HG03159 (cell line): ENCODE measurements around the gene ATP7A.
"Not testable (repeated sequence)": the region's sequence is repeated elsewhere in the genome, so short reads cannot be mapped to it uniquely, and the experiment has no call there.

Source experiments
- ATAC-seq: cut with Tn5 transposase; IDR thresholded peaks from one replicate; pipeline ENCODE4 v1.9.1; 2021; ENCODE audit warnings: mild to moderate bottlenecking, moderate library complexity; ENCODE audit not compliant: unreplicated experiment

Gene ATP7A

DNA sequence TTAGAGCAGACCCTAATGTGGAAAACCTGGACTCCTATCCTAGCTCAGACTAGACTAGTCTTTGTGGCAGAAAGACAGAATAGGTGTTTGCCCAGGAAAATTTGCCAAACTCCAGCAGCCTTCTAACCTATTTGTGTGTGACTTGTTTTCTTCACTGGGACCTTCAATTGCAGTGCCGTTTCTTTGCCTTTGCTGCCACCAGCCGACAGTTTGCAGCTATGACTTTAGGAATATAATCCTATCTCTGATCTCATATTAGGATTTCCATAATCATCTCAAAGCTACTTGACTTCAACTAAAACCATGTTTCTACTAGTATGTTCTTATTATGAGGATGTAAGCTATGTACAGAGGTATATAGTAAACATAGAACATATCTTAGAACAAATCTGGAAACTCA lies 119.2 kb downstream of the ATP7A start:
- no peak for ATAC-seq

DNA sequence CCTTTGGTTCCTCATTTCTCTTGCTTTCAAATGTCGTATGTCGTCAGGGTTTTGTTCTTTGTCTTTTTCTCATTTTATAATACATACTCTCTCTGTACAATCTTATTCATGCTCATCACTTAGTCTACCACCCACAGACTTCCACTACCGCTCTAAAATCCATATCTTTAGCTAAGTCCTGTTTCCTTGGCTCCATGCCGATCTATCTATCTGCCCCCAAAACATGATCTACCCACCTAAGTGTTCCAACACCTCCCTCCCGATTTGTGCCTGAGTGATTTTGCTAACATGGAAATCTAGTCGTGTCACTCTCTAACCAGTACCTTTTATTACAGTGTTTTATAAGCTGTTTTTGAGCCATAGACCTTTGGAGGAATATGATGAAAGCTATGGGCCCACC lies 124.6 kb downstream of the ATP7A start:
- no peak for ATAC-seq

DNA sequence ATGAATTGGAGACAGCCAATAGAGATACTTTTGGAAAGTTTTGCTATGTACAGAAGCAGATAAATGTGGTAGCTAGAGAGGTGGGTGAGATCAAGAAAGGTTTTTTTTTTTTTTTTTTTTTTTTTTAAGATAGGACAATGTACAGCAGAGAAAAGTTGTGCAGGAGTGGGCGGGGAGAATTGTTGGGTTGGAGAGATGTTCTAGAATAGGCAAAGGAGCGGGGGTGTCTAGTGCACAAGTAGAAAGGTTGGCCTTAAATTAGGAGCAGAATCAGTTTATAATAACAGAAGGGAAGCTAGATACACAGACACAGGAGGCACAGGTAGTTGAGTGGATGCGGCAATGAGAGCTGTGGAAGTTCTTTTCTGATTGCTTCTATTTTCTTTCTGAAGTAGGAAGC lies 127.4 kb downstream of the ATP7A start:
- ATAC-seq = no peak

DNA sequence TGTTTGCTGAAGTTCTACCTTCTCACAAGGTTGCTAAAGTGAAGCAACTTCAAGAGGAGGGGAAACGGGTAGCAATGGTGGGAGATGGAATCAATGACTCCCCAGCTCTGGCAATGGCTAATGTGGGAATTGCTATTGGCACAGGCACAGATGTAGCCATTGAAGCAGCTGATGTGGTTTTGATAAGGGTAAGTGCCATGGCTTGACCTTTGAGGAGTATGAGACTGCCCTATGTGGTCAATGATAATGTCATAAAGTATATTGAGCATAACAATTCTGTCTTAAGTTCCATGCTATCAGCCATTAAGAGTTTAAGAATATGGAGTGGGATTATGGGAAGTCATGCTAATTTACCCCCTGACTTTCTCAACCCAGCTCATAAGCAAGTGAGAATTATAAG lies 132.1 kb downstream of the ATP7A start:
- ATAC-seq = no peak

DNA sequence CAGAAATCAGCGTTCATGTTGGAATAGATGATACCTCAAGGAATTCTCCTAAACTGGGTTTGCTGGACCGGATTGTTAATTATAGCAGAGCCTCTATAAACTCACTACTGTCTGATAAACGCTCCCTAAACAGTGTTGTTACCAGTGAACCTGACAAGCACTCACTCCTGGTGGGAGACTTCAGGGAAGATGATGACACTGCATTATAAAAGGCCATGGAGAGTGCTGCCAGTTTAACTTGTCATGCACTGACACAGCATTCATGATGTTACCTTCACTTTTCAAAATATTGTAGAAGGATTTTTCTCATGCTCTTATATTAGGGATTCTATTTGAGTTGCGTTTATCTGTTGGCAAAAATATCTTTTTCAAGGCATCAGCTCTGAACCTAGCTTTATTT lies 135.9 kb downstream of the ATP7A start:
- ATAC-seq = no peak

DNA sequence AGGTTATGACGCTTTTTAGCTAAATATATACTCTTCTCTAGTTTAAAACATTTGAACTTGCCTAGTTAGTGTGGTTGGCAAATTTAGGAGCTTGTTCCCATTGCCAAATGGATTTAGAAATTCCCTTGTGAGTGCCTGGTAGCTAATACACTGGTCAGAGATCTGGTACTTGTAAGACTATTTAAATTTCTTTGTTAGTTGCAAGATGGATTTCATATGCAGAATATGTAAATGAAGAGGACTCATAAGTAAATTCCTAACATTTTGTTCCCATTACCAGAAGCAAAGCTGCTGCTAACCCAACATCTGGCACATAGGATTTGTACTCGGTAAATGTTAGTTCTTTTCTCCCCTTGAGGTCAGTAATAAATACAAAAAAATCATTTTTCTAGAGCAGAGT lies 137.6 kb downstream of the ATP7A start:
- ATAC-seq = no peak

DNA sequence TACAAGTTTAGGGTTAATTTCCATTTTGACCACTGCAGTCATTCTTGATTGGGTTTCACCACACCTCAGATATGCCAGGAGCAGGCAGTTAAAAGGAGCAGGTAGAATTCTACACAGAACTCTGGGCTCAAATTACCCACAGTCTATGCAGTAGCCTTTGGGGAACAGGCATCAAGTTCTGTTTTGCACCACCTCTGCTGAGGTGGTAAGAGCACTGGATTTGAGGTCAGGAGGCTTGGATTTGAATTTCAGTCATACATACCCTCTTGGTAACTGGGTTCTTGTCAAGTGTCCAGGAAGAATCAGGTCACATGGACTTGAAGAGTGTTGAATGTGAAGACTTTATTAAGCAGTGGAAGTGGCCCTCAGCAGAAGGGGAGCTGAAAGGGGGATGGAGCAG lies 153.2 kb downstream of the ATP7A start:
- ATAC-seq = no peak

DNA sequence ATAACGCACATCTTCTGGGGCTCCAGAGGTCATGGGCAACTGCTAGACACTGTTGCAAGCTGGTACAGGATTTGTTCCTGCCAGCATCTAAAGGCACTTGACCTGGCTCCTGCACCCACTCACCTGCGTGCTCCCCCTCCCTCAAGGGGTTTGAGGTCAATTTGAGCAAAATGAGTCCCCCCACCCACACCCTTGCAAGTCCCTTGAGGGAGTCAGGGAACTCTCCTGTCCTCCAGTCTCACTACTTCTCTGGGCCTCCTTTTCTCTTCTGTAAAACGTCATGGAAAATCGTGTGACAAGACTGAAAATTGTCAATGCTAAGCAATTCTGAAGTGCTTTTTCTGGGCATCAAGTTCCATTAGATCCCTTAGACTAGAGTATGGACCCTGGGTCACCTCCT lies 153.7 kb downstream of the ATP7A start:
- no peak for ATAC-seq

DNA sequence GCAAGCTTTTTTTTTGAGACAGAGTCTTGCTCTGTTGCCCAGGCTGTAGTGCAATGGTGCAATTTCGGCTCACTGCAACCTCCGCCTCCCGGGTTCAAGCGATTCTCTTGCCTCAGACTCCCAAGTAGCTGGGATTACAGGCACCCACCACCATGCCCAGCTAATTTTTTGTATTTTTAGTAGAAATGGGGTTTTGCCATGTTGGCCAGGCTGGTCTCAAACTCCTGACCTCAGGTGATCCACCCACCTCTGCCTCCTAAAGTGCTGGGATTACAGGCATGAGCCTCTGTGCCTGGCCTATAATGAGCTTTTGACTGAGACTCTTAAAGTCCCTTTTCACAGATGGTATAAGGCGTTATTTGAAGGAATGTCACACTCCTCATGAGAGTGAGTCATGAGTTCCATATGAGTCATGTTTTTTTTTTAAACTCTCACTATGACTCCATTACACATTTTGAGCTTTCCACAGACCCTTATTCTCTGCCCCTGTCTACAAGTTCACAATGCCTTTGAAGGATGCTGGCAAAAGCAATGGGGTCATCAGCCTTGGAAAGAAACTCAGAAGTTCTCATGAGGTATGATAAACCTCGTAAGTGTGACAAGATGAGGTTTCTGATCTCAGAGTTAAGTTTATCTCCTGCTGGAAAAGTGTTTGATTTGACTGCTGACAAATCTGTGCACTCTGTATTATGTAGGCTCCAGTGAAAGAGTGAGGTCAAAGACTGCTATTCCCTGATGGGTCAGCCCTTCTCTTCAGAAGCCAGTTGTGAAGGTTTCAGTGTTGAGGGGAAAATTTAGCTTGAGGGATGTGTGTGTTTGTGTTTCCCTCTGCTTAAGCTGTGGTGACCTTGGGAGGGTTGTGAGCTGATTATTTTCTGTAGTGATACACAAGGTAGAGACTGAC lies 154.5 kb downstream of the ATP7A start:
- peak; percentile 83 for ATAC-seq

DNA sequence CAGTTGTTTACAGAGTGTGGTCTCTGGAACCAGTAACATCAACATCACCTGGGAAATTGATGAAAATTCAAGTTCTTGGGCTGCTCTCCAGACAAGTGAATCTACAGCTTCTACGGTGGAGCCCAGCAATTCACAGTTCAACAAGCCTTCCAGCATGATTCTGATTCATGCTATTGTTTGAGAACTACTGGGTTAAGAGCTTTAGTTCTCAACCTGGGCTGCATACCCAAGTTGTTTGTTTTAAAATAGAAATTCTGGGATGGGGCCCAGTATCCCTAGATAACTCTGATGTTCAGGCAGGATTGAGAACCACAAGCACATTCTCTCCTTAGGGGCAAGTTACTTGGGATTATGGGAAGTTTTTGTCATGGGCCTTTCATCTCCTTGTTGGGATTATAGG lies 155.6 kb downstream of the ATP7A start:
- no peak for ATAC-seq

DNA sequence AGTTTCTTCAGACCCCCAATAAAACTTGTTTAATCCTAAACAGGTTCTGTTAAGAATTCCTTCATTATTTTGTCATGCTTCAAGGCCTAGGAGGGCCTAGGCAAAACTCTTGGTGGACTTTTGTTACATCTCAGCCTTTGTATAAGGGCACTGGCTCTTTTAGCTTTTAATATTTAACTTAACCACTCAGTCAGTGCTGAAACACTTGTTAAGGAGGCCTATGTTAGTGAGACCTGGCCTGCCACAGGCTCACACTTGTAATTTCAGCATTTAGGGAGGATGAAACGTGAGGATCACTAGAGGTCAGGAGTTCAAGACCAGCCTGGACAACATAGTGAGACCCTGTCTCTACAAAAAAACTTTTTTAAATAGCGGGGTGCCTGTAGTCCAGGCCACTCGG lies 160.8 kb downstream of the ATP7A start:
- ATAC-seq = no peak

DNA sequence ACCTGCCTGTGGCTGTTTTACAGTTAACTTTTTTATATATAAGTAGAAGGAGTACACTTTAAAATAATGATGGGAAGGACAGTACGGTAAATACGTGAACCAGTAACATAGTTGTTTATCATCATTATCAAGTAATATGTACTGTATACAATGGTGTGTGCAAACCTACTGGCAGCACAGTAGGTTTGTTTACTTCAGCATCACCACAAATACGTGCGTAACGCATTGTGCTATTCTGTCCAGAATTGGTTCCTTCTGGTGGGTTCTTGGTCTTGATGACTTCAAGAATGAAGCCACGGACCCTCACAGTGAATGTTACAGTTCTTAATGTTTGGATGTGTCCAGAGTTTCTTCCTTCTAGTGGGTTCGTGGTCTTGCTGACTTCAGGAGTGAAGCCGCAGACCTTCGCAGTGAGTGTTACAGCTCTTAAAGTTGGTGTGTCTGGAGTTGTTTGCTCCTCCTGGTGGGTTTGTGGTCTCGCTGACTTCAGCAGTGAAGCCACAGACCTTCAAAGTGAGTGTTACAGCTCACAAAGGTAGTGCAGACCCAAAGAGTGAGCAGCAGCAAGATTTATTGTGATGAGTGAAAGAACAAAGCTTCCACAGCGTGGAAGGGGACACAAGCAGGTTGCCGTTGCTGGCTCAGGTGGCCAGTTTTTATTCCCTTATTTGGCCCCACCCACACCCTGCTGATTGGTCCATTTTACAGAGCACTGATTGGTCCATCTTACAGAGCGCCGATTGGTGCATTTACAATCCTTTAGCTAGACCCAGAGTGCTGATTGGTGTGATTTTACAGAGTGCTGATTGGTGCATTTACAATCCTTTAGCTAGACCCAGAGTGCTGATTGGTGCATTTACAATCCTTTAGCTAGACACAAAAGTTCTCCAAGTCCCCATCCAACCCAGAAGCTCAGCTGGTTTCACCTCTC lies 162.9 kb downstream of the ATP7A start:
- ATAC-seq = not testable (repeated sequence)

DNA sequence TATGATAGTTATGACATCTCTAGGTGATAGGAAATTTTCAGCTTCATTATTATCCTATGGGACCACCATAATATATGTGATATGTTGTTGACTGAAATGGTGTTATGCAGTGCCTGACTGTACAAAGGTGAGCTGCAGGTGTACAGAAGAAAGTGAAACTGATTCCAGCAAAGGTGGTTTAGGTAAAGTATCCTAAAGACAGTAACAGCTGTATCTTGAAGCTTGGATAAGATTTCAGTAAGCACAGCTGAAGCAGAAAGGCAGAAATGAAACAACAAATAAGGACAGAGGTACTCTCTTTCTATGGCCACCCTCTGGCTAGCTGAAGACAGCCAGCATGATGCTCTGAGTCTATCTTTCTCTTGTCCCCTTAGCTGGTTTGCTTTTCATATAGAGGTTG lies 163.6 kb downstream of the ATP7A start:
- ATAC-seq = no peak

DNA sequence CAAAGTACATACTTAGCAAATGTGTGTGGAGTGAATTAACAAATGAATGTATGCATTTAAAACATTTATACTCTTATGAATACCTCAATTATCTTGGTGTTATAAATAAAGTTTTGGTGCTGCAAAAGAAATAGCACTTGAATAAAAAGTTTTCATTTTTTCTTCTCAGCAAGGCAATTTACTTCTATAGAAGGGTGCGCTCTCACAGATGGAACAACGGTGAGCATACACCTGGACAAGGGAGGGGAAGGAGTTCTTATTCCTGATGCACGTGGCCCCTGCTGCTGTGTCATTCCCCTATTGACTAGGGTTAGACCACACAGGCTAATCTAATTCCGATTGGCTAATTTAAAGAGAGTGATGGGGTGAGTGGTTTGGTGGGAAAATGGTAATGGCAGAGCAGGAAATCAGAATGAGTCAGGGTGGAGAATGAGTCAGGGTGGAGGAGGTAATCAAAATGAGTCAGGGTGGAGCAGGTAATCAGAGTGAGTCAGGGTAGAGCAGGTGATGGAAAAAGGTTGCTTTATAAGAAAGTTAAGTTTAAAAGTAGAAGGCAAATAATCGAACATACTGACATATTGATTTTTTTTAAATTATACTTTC lies 165.4 kb downstream of the ATP7A start:
- ATAC-seq = no peak

DNA sequence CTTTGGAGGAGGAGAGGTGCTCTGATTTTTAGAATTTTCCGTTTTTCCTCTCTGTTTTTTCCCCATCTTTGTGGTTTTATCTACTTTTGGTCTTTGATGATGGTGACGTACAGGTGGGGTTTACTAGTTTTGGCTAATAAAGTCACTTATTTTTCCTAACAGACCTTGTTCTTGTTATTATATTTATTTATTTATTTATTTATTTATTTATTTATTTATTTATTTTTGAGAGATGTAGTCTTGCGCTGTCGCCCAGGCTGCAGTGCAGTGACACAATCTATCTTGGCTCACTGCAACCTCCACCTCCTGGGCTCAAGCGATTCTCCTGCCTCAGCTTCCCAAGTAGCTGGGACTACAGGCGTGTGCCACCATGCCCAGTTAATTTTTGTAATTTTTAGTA lies 170.9 kb downstream of the ATP7A start:
- not testable (repeated sequence) for ATAC-seq

DNA sequence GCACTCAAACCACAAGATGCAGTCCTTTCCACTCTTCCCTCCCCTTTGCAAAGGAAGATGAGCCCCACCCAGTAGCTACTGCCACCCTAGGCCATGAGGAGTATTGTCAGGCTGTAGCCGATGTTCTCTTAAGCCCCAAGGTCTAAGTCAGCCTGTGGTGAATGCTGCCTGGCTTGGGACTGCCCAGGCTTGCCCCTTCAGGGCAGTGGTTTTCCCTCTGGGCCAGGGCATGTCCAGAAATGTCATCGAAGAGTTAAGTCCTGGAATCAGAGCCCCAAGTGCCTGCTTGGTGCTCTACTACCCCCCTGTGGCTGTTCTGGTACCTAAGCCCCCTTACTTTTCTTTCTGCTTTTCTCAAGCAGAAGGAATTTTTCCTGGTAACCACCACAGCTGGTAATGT lies 181.8 kb downstream of the ATP7A start:
- peak; percentile 74 for ATAC-seq

DNA sequence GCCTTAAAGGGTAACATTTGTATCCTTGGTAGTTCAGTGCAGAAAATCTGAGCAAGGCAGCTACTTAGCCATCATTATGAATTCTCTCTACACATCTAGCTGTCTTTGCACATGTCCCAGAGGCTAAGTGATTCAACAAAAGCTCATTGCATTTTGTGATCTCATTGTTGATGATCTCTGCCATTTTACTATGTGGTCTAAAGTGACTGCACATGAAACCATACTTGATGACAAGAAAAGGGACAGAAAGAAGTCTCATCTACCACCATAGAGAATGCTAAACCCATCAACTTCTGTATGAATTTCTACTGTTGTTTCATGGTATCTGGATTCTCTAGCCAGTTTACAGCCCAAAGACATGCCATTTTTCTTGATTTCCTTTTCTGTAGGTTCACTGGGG lies 187.6 kb downstream of the ATP7A start:
- ATAC-seq = no peak
